WTC11 (cell line): ENCODE measurements around the gene CRADD. TPM values are rescaled to one million over a fixed set of nuclear protein-coding genes. Genes with fewer than 3 reads are reported as not detected.

Experiments
- ATAC-seq: fragments of 200-7000 bp; cut with Tn5 transposase; 2 replicates; pipeline ENCODE4 v1.10.0; 2021; ENCODE audit warnings: mild to moderate bottlenecking, moderate library complexity
- CTCF ChIA-PET: fragments of 300-600 bp; sonication (Branson Sonifier 250); formaldehyde crosslinking; loops from one replicate; lab custom pipeline; 2021; ENCODE audit warnings: antibody characterized with exemption; lab: Charles Lee
- POLR2A ChIA-PET: fragments of 350-600 bp; sonication (Branson Sonifier 250); formaldehyde crosslinking; loops from one replicate; lab custom pipeline; 2021; ENCODE audit warnings: antibody characterized with exemption; lab: Charles Lee
- DNase-seq: peaks from one replicate; pipeline ENCODE4 v3.0.0; 2021; ENCODE audit warnings: low spot score
- H3K27ac Mint-ChIP-seq: 2 replicates; pipeline ENCODE4 v1.8.0; 2021; ENCODE audit warnings: mixed read lengths
- H3K27me3 Mint-ChIP-seq: 2 replicates; pipeline ENCODE4 v1.8.0; 2021; ENCODE audit warnings: low read depth, mild to moderate bottlenecking, moderate library complexity, mixed read lengths
- H3K36me3 Mint-ChIP-seq: 2 replicates; pipeline ENCODE4 v1.8.0; 2021; ENCODE audit warnings: mixed read lengths
- H3K4me1 Mint-ChIP-seq: 2 replicates; pipeline ENCODE4 v1.8.0; 2022; ENCODE audit warnings: mixed read lengths
- H3K4me3 Mint-ChIP-seq: 2 replicates; pipeline ENCODE4 v1.8.0; 2021; ENCODE audit warnings: mild to moderate bottlenecking, moderate library complexity, mixed read lengths
- H3K9me3 Mint-ChIP-seq: 2 replicates; pipeline ENCODE4 v1.8.0; 2021; ENCODE audit warnings: mixed read lengths
- ATF1 ChIP-seq: sonication (generic); formaldehyde crosslinking; IDR thresholded peaks from 2 replicates; pipeline ENCODE4 v1.8.1; 2023; ENCODE audit warnings: mild to moderate bottlenecking, moderate library complexity, missing genetic modification reagents
- ATF3 ChIP-seq: sonication (generic); formaldehyde crosslinking; conservative IDR thresholded peaks from 2 replicates; pipeline ENCODE4 v1.8.1; 2022; ENCODE audit warnings: mild to moderate bottlenecking, missing genetic modification reagents
- FOXP4 ChIP-seq: sonication (generic); formaldehyde crosslinking; IDR thresholded peaks from 2 replicates; pipeline ENCODE4 v1.8.0; 2022; ENCODE audit warnings: mild to moderate bottlenecking, missing genetic modification reagents
- HMGA2 ChIP-seq: fragments of 250-450 bp; sonication (Bioruptor Pico); IDR thresholded peaks from 2 replicates; pipeline ENCODE4 v1.4.0; 2021; ENCODE audit warnings: mild to moderate bottlenecking, moderate library complexity
- KAT7 ChIP-seq: sonication (generic); formaldehyde crosslinking; IDR thresholded peaks from 2 replicates; pipeline ENCODE4 v1.8.1; 2023; ENCODE audit warnings: missing genetic modification reagents, mild to moderate bottlenecking, borderline replicate concordance
- MAX ChIP-seq: sonication (generic); formaldehyde crosslinking; IDR thresholded peaks from 2 replicates; pipeline ENCODE4 v1.8.0; 2022; ENCODE audit warnings: mild to moderate bottlenecking, missing genetic modification reagents
- NR1H2 ChIP-seq: sonication (generic); formaldehyde crosslinking; IDR thresholded peaks from 2 replicates; pipeline ENCODE4 v1.9.0; 2021; ENCODE audit warnings: mild to moderate bottlenecking, moderate library complexity, missing genetic modification reagents
- TCF7 ChIP-seq: sonication (generic); formaldehyde crosslinking; IDR thresholded peaks from 2 replicates; pipeline ENCODE4 v1.8.0; 2022; ENCODE audit warnings: mild to moderate bottlenecking, low read depth, missing genetic modification reagents, moderate library complexity
- USF1 ChIP-seq: sonication (generic); formaldehyde crosslinking; IDR thresholded peaks from 2 replicates; pipeline ENCODE4 v1.8.0; 2022; ENCODE audit warnings: mild to moderate bottlenecking, missing genetic modification reagents
- ZNF219 ChIP-seq: sonication (generic); formaldehyde crosslinking; IDR thresholded peaks from 2 replicates; pipeline ENCODE4 v1.8.0; 2023; ENCODE audit warnings: missing genetic modification reagents, mild to moderate bottlenecking, borderline replicate concordance
- ZNF232 ChIP-seq: sonication (generic); formaldehyde crosslinking; IDR thresholded peaks from 2 replicates; pipeline ENCODE4 v1.8.0; 2022; ENCODE audit warnings: mild to moderate bottlenecking, missing genetic modification reagents
- ZNF396 ChIP-seq: fragments of 250-450 bp; sonication (Bioruptor Pico); IDR thresholded peaks from 2 replicates; pipeline ENCODE4 v1.8.0; 2021; ENCODE audit warnings: mild to moderate bottlenecking, moderate library complexity, borderline replicate concordance
- ZNF423 ChIP-seq: fragments of 250-450 bp; sonication (Bioruptor Pico); IDR thresholded peaks from 2 replicates; pipeline ENCODE4 v2.1.2; 2022; ENCODE audit warnings: mild to moderate bottlenecking, moderate library complexity
- ZNF532 ChIP-seq: fragments of 250-450 bp; sonication (Bioruptor Pico); IDR thresholded peaks from 2 replicates; pipeline ENCODE4 v1.9.0; 2021; ENCODE audit warnings: mild to moderate bottlenecking, borderline replicate concordance
- total RNA-seq: library from RNA; stranded (reverse); gene quantifications from 3 replicates; pipeline ENCODE4 v1.2.3, GENCODE V29; 2021

The CRADD gene
- total RNA-seq, 1 experiment from 2014 or later = 11.6 TPM

- ATAC-seq (no peak), DNase-seq (no peak)
- TF ChIP-seq ZNF396 (CRISPR knock-in tag) (no peak), FOXP4 (no peak), KAT7 (CRISPR knock-in tag) (no peak)
- peaks cover 37% of the 10 kb centered on the region for H3K4me1 Mint-ChIP-seq
- no peak overlapping the region for H3K4me3 Mint-ChIP-seq
- ChIA-PET POLR2A (no interaction called here), CTCF (no interaction called here)
- H3K27me3 Mint-ChIP-seq = no peaks in the 10 kb centered on the region
- no peaks in the 10 kb centered on the region for H3K9me3 Mint-ChIP-seq
- no peaks in the 10 kb centered on the region for H3K36me3 Mint-ChIP-seq
- no peak overlapping the region for H3K27ac Mint-ChIP-seq
Observed at GRCh38 chr12:93745286-93745685, 68.1 kb downstream of the CRADD start.

- peaks cover 34% of the 10 kb centered on the region for H3K4me1 Mint-ChIP-seq
- POLR2A ChIA-PET = no interaction called here
- no peak for TF ChIP-seq ATF1
- no peak for TF ChIP-seq HMGA2 (CRISPR knock-in tag)
- no peak for TF ChIP-seq ATF3
- no peak for TF ChIP-seq NR1H2 (CRISPR knock-in tag)
- no peak for TF ChIP-seq ZNF532
- no peak for TF ChIP-seq TCF7 (CRISPR knock-in tag)
- no peak for TF ChIP-seq ZNF219
- no peak for TF ChIP-seq ZNF232 (CRISPR knock-in tag)
- TF ChIP-seq MAX (CRISPR knock-in tag) = no peak
- TF ChIP-seq USF1 (CRISPR knock-in tag) = no peak
- TF ChIP-seq ZNF423 (CRISPR knock-in tag) = no peak
- TF ChIP-seq, all 79 proteins: peak for 0
Observed at GRCh38 chr12:93746572-93747168, 69.5 kb downstream of the CRADD start.

More at GRCh38 chr12:93746572-93747168, 69.5 kb downstream of the CRADD start:
- CTCF ChIA-PET = interaction anchor here (1.0 kb wide), 1 partner anchor 329 kb away, joined by 6 read pairs; no protein-coding TSS in a partner anchor
- DNase-seq (no peak), ATAC-seq (no peak)
- Mint-ChIP-seq H3K4me3 (no peak overlapping the region), H3K27me3 (no peaks in the 10 kb centered on the region), H3K9me3 (no peaks in the 10 kb centered on the region), H3K36me3 (no peaks in the 10 kb centered on the region), H3K27ac (no peak overlapping the region)
